KMS-11 (cell line): ENCODE results near the gene LY6G6F.

Source experiments
- H2AFZ ChIP-seq: fragments of 200-600 bp; sonication (generic); 2 replicates; pipeline ENCODE4 v1.6.1; 2016; ENCODE audit warnings: antibody characterized with exemption, mixed run types, low read depth
- H3K27ac ChIP-seq: fragments of 200-600 bp; sonication (generic); 2 replicates; pipeline ENCODE4 v1.6.1; 2016; ENCODE audit warnings: mild to moderate bottlenecking, mixed run types
- H3K27me3 ChIP-seq: fragments of 200-600 bp; sonication (generic); 2 replicates; pipeline ENCODE4 v1.6.1; 2017; ENCODE audit warnings: mild to moderate bottlenecking, low read depth, mixed run types, moderate library complexity; ENCODE audit not compliant: insufficient read depth
- H3K36me3 ChIP-seq: fragments of 200-600 bp; sonication (generic); 2 replicates; pipeline ENCODE4 v1.6.1; 2017; ENCODE audit warnings: mild to moderate bottlenecking, mixed run types; ENCODE audit not compliant: insufficient read depth
- H3K4me1 ChIP-seq: fragments of 200-600 bp; sonication (generic); 2 replicates; pipeline ENCODE4 v1.6.1; 2016; ENCODE audit warnings: mild to moderate bottlenecking, low read depth, mixed run types; ENCODE audit not compliant: poor library complexity, severe bottlenecking
- H3K4me2 ChIP-seq: fragments of 200-600 bp; sonication (generic); 2 replicates; pipeline ENCODE4 v1.7.0; 2016; ENCODE audit warnings: mild to moderate bottlenecking, mixed run types
- H3K4me3 ChIP-seq: fragments of 200-600 bp; sonication (generic); IDR thresholded peaks from 2 replicates; pipeline ENCODE4 v1.6.1; 2017; ENCODE audit warnings: low read depth, low read length, mixed read lengths; ENCODE audit not compliant: insufficient read depth
- H3K79me2 ChIP-seq: fragments of 200-600 bp; sonication (generic); 2 replicates; pipeline ENCODE4 v1.6.1; 2016; ENCODE audit warnings: low read depth, mixed run types; ENCODE audit not compliant: insufficient read depth
- H3K9ac ChIP-seq: fragments of 200-600 bp; sonication (generic); 2 replicates; pipeline ENCODE4 v1.6.1; 2016; ENCODE audit warnings: mild to moderate bottlenecking, mixed run types
- H4K20me1 ChIP-seq: fragments of 200-600 bp; sonication (generic); 2 replicates; pipeline ENCODE4 v1.6.1; 2016; ENCODE audit warnings: mild to moderate bottlenecking, mixed run types; ENCODE audit not compliant: insufficient read depth
- CTCF ChIP-seq: fragments of 200-600 bp; sonication (generic); conservative IDR thresholded peaks from 2 replicates; pipeline ENCODE4 v1.6.1; 2017; ENCODE audit warnings: low read depth, mild to moderate bottlenecking, antibody characterized with exemption, low read length, moderate library complexity, mixed read lengths

Gene LY6G6F

GRCh38 chr6:31739639-31740396 is 33.2 kb downstream of the LY6G6F start, which contains the start of gene MSH5:
TSS of gene MSH5 (plus strand) at chr6:31740005. CDS start at chr6:31740467, 462 bp downstream.
- Histone ChIP-seq H3K4me3 (no peak within 1 kb of the TSS), H3K36me3 (no peaks in the 10 kb centered on the region), H3K4me1 (peaks cover 41% of the 10 kb centered on the region), H3K27me3 (no peaks in the 10 kb centered on the region), H3K27ac (peak within 1 kb of the TSS; percentile 100), H2AFZ (peak within 1 kb of the TSS; percentile 60), H4K20me1 (no peaks in the 10 kb centered on the region), H3K79me2 (peaks cover 35% of the 10 kb centered on the region), H3K4me2 (peak within 1 kb of the TSS; percentile 100), H3K9ac (peak within 1 kb of the TSS; percentile 100)
- no peak for TF ChIP-seq CTCF

GRCh38 chr6:31740397-31741223 is 33.9 kb downstream of the LY6G6F start:
- Histone ChIP-seq H3K9ac (peak overlapping the region; percentile 100), H3K4me1 (peaks cover 41% of the 10 kb centered on the region), H3K4me3 (no peak overlapping the region), H3K4me2 (peak overlapping the region; percentile 100), H2AFZ (peak overlapping the region; percentile 60), H3K36me3 (no peaks in the 10 kb centered on the region), H3K79me2 (peaks cover 27% of the 10 kb centered on the region), H3K27me3 (no peaks in the 10 kb centered on the region), H3K27ac (peak overlapping the region; percentile 100), H4K20me1 (no peaks in the 10 kb centered on the region)
- no peak for TF ChIP-seq CTCF

GRCh38 chr6:31741815-31742214 is 35.1 kb downstream of the LY6G6F start:
- H3K4me2 ChIP-seq = peak overlapping the region; percentile 100; the same call in 1 of the 2 replicates
- no peak for TF ChIP-seq CTCF
- no peaks in the 10 kb centered on the region for H3K36me3 ChIP-seq
- H3K27me3 ChIP-seq = no peaks in the 10 kb centered on the region
- no peak overlapping the region for H3K9ac ChIP-seq
- H3K4me1 ChIP-seq = peaks cover 38% of the 10 kb centered on the region
- no peak overlapping the region; the same call in 1 of the 2 replicates for H3K27ac ChIP-seq
- H4K20me1 ChIP-seq = no peaks in the 10 kb centered on the region
- H2AFZ ChIP-seq = no peak overlapping the region
- peaks cover 15% of the 10 kb centered on the region; the same call in 1 of the 2 replicates for H3K79me2 ChIP-seq
- no peak overlapping the region for H3K4me3 ChIP-seq

GRCh38 chr6:31742894-31743293 is 36.2 kb downstream of the LY6G6F start:
- Histone ChIP-seq H3K4me2 (no peak overlapping the region), H3K9ac (no peak overlapping the region), H3K27ac (no peak overlapping the region)

More at GRCh38 chr6:31742894-31743293, 36.2 kb downstream of the LY6G6F start:
- Histone ChIP-seq H3K4me3 (no peak overlapping the region), H2AFZ (no peak overlapping the region), H4K20me1 (no peaks in the 10 kb centered on the region), H3K4me1 (peaks cover 27% of the 10 kb centered on the region), H3K36me3 (no peaks in the 10 kb centered on the region), H3K27me3 (no peaks in the 10 kb centered on the region), H3K79me2 (peaks cover 12% of the 10 kb centered on the region; the same call in 1 of the 2 replicates)
- no peak for TF ChIP-seq CTCF
